K562 (cell line): Measurements from ENCODE around the gene TUBA8. TPM values are rescaled to one million over a fixed set of nuclear protein-coding genes. Genes with fewer than 3 reads are reported as not detected.

Source experiments
- ATAC-seq: fragments of 200-7000 bp; cut with Tn5 transposase; 3 replicates; pipeline ENCODE4 v1.9.1; 2020; ENCODE audit warnings: moderate library complexity
- BruUV-seq: library from RNA; stranded (reverse); fragments of 400-500 nt; replicated peaks from 2 replicates; lab custom pipeline; 2021; lab: Mats Ljungman, UMichigan
- CTCF ChIA-PET: fragments of 300-600 bp; formaldehyde crosslinking; extraction: SDS; loops from one replicate; lab custom pipeline; 2021; ENCODE audit warnings: low intra/inter-chr PET ratio; lab: Yijun Ruan, JAX
- POLR2A ChIA-PET: fragments of 300-600, 350-650 bp; sonication (Branson Sonifier 250); formaldehyde crosslinking; extraction: SDS; loops from one replicate; lab custom pipeline; 2021; ENCODE audit warnings: antibody characterized with exemption, inconsistent platforms; lab: Yijun Ruan, JAX
- DNase-seq, 4 experiments: peaks; one replicate each; pipeline versions ENCODE4 v3.0.0 to v3.0.0-alpha.2; 2011 to 2018; ENCODE audit warnings: low spot score in 3 of 4, mixed read lengths in 3 of 4; ENCODE audit errors: extremely low read depth in 1 of 4
- FAIRE-seq: peaks from 2 replicates; lab custom pipeline; 2011; peaks lifted over from hg19 to GRCh38; lab: Jason Lieb, UNC
- H2AFZ ChIP-seq: 2 replicates; pipeline ENCODE4 v1.6.0; 2011; ENCODE audit warnings: low read depth, low read length, control low read depth, inconsistent platforms
- H3K27ac ChIP-seq: fragments of 200-600 bp; 3 replicates; pipeline ENCODE4 v1.8.0; 2011; ENCODE audit warnings: low read depth, mild to moderate bottlenecking, control low read depth, inconsistent platforms, low read length, moderate library complexity, mixed read lengths; ENCODE audit errors: extremely low read depth
- H3K27me3 ChIP-seq, 2 experiments: fragments of 300-600 bp in 1 of 2; 2 replicates in 1 of 2; 3 replicates in 1 of 2; pipeline versions ENCODE4 v1.6.0 to v1.8.0; 2011; ENCODE audit warnings: inconsistent platforms in 2 of 2, low read length in 2 of 2, mild to moderate bottlenecking in 1 of 2, mixed read lengths in 1 of 2, moderate library complexity in 1 of 2; ENCODE audit not compliant: control insufficient read depth in 2 of 2, insufficient read depth in 2 of 2
- H3K36me3 ChIP-seq: fragments of 300-600 bp; 3 replicates; pipeline ENCODE4 v1.8.0; 2011; ENCODE audit warnings: mild to moderate bottlenecking, low read length, inconsistent platforms; ENCODE audit not compliant: control insufficient read depth, insufficient read depth
- H3K4me1 ChIP-seq, 2 experiments: fragments of 200-600 bp in 1 of 2; replicated peaks in 1 of 2; 2 replicates in 1 of 2; 3 replicates in 1 of 2; pipeline versions ENCODE4 v1.5.1 to v1.8.0; 2011; ENCODE audit warnings: inconsistent platforms in 2 of 2, low read length in 2 of 2, mild to moderate bottlenecking in 1 of 2, mixed read lengths in 1 of 2, moderate library complexity in 1 of 2; ENCODE audit not compliant: control insufficient read depth in 2 of 2, insufficient read depth in 2 of 2
- H3K4me2 ChIP-seq: 2 replicates; pipeline ENCODE4 v1.6.1; 2011; ENCODE audit warnings: low read length, control low read depth, inconsistent platforms, mixed read lengths; ENCODE audit not compliant: insufficient read depth
- H3K4me3 ChIP-seq: fragments of 200-600 bp; sonication (generic), shearing (Covaris generic); 2 replicates; pipeline ENCODE4 v1.5.1; 2016; ENCODE audit warnings: control low read depth, inconsistent platforms
- H3K79me2 ChIP-seq: fragments of 200-600 bp; 3 replicates; pipeline ENCODE4 v1.8.0; 2011; ENCODE audit warnings: low read length, inconsistent platforms; ENCODE audit not compliant: control insufficient read depth, insufficient read depth
- H3K9ac ChIP-seq, 2 experiments: 2 replicates each; pipeline versions ENCODE4 v1.6.0 to v1.6.1; 2011; ENCODE audit warnings: low read depth in 2 of 2, low read length in 2 of 2, control low read depth in 1 of 2, inconsistent platforms in 1 of 2, mild to moderate bottlenecking in 1 of 2, mixed read lengths in 1 of 2; ENCODE audit not compliant: insufficient read depth in 1 of 2
- H3K9me1 ChIP-seq: one replicate; pipeline ENCODE4 v1.6.0; 2011; ENCODE audit warnings: inconsistent platforms, mild to moderate bottlenecking, low read length, moderate library complexity; ENCODE audit not compliant: control insufficient read depth, insufficient read depth
- H3K9me3 ChIP-seq: replicated peaks from 2 replicates; pipeline ENCODE4 v1.5.1; 2011; ENCODE audit warnings: low read depth, low read length, inconsistent platforms; ENCODE audit not compliant: control insufficient read depth, insufficient read depth
- H4K20me1 ChIP-seq: replicated peaks from 2 replicates; pipeline ENCODE4 v1.6.1; 2011; ENCODE audit warnings: low read length, inconsistent platforms, mixed read lengths; ENCODE audit not compliant: control insufficient read depth, insufficient read depth
- BRD9 ChIP-seq: fragments of 450-650 bp; IDR thresholded peaks from 2 replicates; pipeline ENCODE4 v1.6.1; 2018; ENCODE audit warnings: low read depth; ENCODE audit not compliant: partially characterized antibody
- CCAR2 ChIP-seq: fragments of 200-400 bp; formaldehyde crosslinking; IDR thresholded peaks from 2 replicates; pipeline ENCODE4 v1.6.1; 2017; ENCODE audit warnings: mild to moderate bottlenecking, low read depth, low read length
- CHD1 ChIP-seq: fragments of 200-600 bp; sonication (generic); IDR thresholded peaks from one replicate; pipeline ENCODE4 v1.6.1; 2012; ENCODE audit warnings: mild to moderate bottlenecking, moderate library complexity, low read length, inconsistent platforms
- GATAD2A ChIP-seq: fragments of 450-650 bp; IDR thresholded peaks from 2 replicates; pipeline ENCODE4 v1.6.1; 2017
- SMARCC2 ChIP-seq: fragments of 450-650 bp; IDR thresholded peaks from 2 replicates; pipeline ENCODE4 v1.6.1; 2017; ENCODE audit warnings: antibody characterized with exemption, moderate library complexity, mild to moderate bottlenecking, low read depth
- TBL1XR1 ChIP-seq, 2 experiments: IDR thresholded peaks; 2 replicates each; pipeline ENCODE4 v1.6.1; 2012; ENCODE audit warnings: improper control_type of control experiment in 2 of 2, low read length in 2 of 2, mild to moderate bottlenecking in 1 of 2
- ZFP1 ChIP-seq: fragments of 450-650 bp; formaldehyde crosslinking; IDR thresholded peaks from 2 replicates; pipeline ENCODE4 v1.4.0; 2020; ENCODE audit warnings: mild to moderate bottlenecking, mixed read lengths
- ZNF124 ChIP-seq: sonication (generic); formaldehyde crosslinking; IDR thresholded peaks from 2 replicates; pipeline ENCODE4 v1.8.1; 2022; ENCODE audit warnings: missing genetic modification reagents
- ZNF347 ChIP-seq: fragments of 450-650 bp; formaldehyde crosslinking; IDR thresholded peaks from 2 replicates; pipeline ENCODE4 v1.4.0; 2020; ENCODE audit warnings: low read depth, mild to moderate bottlenecking, moderate library complexity
- ZNF354B ChIP-seq: fragments of 250-450 bp; sonication (Bioruptor Pico); IDR thresholded peaks from 2 replicates; pipeline ENCODE4 v1.4.0; 2020
- ZNF584 ChIP-seq: fragments of 200-800 bp; sonication (Bioruptor generic); IDR thresholded peaks from 2 replicates; pipeline ENCODE4 v1.6.1; 2016; ENCODE audit warnings: low read depth, mild to moderate bottlenecking, missing genetic modification characterization, missing compliant biosample characterization
- ZNF696 ChIP-seq: fragments of 250-450 bp; sonication (Bioruptor Pico); conservative IDR thresholded peaks from 2 replicates; pipeline ENCODE4 v1.4.0; 2020; ENCODE audit warnings: mild to moderate bottlenecking, moderate library complexity
- WGBS: fragments of 100-300 bp; shearing (Covaris generic); methylation state at CpG from one replicate; pipeline ENCODE4 v1.1.6; 2016; ENCODE audit warnings: low coverage, mixed read lengths; ENCODE audit not compliant: insufficient coverage; ENCODE audit errors: missing lambda C conversion rate; 5-methylcytosine and 5-hydroxymethylcytosine counted together
- in situ Hi-C: fragments of 300-500 bp; cut with MboI; formaldehyde crosslinking; loops from 4 replicates; pipeline ENCODE4 v1.15.0; 2018; ENCODE audit warnings: inconsistent platforms, mixed read lengths
- intact Hi-C: fragments of 100-400 bp; cut with micrococcal nuclease; formaldehyde crosslinking; loops from 2 replicates; pipeline ENCODE4 v1.14.2; 2022
- polyA plus RNA-seq, 8 experiments: library from polyadenylated mRNA; depleted of rRNA in 4 of 8; stranded (reverse) in 5 of 8; unstranded in 3 of 8; fragments of >200 nt; fragmentation: Nextera tagmentation in 2 of 8; fragmentation: Illumina TruSeq in 1 of 8; extraction: Ambion mirVana in 2 of 8; extraction: Trizol in 1 of 8; gene quantifications; 2 replicates each; pipeline versions ENCODE4 v1.2.1 to v1.2.3, GENCODE V29; 2011 to 2014; ENCODE audit warnings: inconsistent platforms in 1 of 8, missing spikeins in 1 of 8
- total RNA-seq, 7 experiments: library from RNA; depleted of rRNA in 6 of 7; stranded (reverse); fragments of >200 nt in 6 of 7; fragmentation: Illumina TruSeq in 2 of 7; extraction: Trizol in 2 of 7; gene quantifications; 2 replicates each; pipeline versions ENCODE4 v1.2.1 to v1.2.3, GENCODE V29; 2011 to 2021; ENCODE audit warnings: low replicate concordance in 1 of 7
- TF ChIP-seq, protein P1 (sequence below): fragments of 450-650 bp; formaldehyde crosslinking; IDR thresholded peaks from 2 replicates; pipeline ENCODE4 v1.4.0; 2020; ENCODE audit warnings: mild to moderate bottlenecking, moderate library complexity
- TF ChIP-seq, protein P2 (sequence below): IDR thresholded peaks from 2 replicates; pipeline ENCODE4 v1.6.1; 2011; ENCODE audit warnings: borderline replicate concordance, low read depth, mild to moderate bottlenecking, moderate library complexity, low read length; ENCODE audit not compliant: insufficient read depth, poor library complexity, severe bottlenecking

The TUBA8 gene
- total and polyA plus RNA-seq, 9 of the 15 experiments (the other 6 are each of a cell fraction or from before 2014, with no cell fraction given): 0.07 to 1.1 (median 0.65) TPM

DNA sequence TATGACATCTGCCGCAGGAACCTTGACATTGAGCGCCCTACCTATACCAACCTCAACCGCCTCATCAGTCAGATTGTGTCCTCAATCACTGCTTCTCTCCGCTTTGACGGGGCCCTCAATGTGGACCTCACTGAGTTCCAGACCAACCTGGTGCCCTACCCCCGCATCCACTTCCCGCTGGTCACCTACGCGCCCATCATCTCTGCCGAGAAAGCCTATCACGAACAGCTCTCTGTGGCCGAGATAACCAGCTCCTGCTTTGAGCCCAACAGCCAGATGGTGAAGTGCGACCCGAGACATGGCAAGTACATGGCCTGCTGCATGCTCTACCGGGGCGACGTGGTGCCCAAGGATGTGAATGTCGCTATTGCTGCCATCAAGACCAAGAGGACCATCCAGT lies 16.0 kb downstream of the TUBA8 start:
- Histone ChIP-seq H3K9me1 (no peaks in the 10 kb centered on the region), H3K79me2 (no peaks in the 10 kb centered on the region), H3K4me2 (no peak overlapping the region), H3K27ac (no peak overlapping the region), H3K9ac (no peak overlapping the region), H3K27me3 (no peaks in the 10 kb centered on the region), H3K4me3 (no peak overlapping the region), H2AFZ (no peak overlapping the region), H4K20me1 (no peaks in the 10 kb centered on the region)
- DNase-seq (no peak), ATAC-seq (no peak)
- 66% methylated on average over 18 of the region's 18 CpGs for WGBS
- ChIA-PET CTCF (no interaction called here), POLR2A (interaction anchor here (1.0 to 1.7 kb wide), 2 partner anchors 20 to 49 kb away, joined by 4 to 6 read pairs; partner anchors contain the start of gene PEX26)
- no peak for TF ChIP-seq ZNF584 (CRISPR knock-in tag)
- TF ChIP-seq, protein P1, sequence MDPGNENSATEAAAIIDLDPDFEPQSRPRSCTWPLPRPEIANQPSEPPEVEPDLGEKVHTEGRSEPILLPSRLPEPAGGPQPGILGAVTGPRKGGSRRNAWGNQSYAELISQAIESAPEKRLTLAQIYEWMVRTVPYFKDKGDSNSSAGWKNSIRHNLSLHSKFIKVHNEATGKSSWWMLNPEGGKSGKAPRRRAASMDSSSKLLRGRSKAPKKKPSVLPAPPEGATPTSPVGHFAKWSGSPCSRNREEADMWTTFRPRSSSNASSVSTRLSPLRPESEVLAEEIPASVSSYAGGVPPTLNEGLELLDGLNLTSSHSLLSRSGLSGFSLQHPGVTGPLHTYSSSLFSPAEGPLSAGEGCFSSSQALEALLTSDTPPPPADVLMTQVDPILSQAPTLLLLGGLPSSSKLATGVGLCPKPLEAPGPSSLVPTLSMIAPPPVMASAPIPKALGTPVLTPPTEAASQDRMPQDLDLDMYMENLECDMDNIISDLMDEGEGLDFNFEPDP (CRISPR knock-in tag): no peak
- no peak for TF ChIP-seq TBL1XR1 (IDR thresholded peaks at IDR 0.05; ENCODE audit: low read length in 2 of 2)
- no peak for TF ChIP-seq CCAR2
- no peak for TF ChIP-seq CHD1
- TF ChIP-seq SMARCC2: no peak
- TF ChIP-seq ZNF354B (CRISPR knock-in tag): no peak
- TF ChIP-seq GATAD2A: no peak
- TF ChIP-seq ZNF696 (CRISPR knock-in tag): no peak
- no peak for TF ChIP-seq ZNF347
- TF ChIP-seq BRD9: no peak
- TF ChIP-seq ZNF124 (CRISPR knock-in tag): no peak
- no peak for TF ChIP-seq ZFP1 (CRISPR knock-in tag)
- TF ChIP-seq, protein P2, sequence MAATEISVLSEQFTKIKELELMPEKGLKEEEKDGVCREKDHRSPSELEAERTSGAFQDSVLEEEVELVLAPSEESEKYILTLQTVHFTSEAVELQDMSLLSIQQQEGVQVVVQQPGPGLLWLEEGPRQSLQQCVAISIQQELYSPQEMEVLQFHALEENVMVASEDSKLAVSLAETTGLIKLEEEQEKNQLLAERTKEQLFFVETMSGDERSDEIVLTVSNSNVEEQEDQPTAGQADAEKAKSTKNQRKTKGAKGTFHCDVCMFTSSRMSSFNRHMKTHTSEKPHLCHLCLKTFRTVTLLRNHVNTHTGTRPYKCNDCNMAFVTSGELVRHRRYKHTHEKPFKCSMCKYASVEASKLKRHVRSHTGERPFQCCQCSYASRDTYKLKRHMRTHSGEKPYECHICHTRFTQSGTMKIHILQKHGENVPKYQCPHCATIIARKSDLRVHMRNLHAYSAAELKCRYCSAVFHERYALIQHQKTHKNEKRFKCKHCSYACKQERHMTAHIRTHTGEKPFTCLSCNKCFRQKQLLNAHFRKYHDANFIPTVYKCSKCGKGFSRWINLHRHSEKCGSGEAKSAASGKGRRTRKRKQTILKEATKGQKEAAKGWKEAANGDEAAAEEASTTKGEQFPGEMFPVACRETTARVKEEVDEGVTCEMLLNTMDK: no peak
- TF ChIP-seq, all 486 proteins: peak for 0
- FAIRE-seq: no peak
- no peaks in the 10 kb centered on the region for H3K4me1 ChIP-seq
- H3K9me3 ChIP-seq: no peaks in the 10 kb centered on the region
- intact Hi-C loops (no loop called here), in situ Hi-C loops (no loop called here)
- BruUV-seq: no TSS peak
- no peaks in the 10 kb centered on the region for H3K36me3 ChIP-seq
